ENCODE measurements around the gene SMG6. TPM values are rescaled to one million over a fixed set of nuclear protein-coding genes. Genes with fewer than 3 reads are reported as not detected.
A peak's percentile ranks its signal among the peaks of the same experiment; 100 is the strongest.

The SMG6 gene
- total RNA-seq, 3 donors from 2014 or later: 24.9 to 29.3 (median 29.0) TPM

DNA sequence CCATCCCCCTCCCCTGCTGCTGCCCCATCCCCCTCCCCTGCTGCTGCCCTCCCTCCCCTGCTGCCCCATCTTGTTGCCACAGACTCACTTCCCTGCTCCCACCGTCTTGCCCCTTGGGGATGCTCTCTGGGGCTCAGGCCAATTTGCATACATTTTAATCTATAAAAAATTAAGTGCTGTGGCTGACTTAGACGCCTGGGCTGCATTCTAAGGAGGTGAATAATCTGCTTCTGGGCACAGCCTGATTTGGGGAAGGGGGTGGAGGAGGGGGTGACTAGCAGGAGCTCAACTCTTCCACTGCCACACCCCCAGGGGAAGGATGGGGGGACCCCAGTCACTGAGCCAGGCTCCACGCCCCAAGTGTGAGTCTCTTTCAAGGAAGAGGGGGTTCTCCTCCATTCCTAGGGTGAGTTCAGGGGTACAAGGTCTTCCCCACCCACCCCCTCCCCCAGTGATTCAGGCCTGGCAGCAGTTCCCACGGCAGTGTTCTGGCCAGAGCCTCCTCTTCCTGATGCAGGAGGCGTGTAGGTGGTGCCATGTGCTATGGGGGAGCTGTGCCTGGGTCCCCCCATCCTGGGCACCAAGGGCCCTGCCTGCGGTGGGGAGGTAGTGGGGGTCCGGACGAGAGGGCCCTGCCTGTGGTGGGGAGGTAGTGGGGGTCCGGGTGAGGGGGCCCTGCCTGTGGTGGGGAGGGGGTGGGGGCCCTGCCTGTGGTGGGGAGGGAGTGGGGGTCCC, 268.6 kb downstream of the SMG6 start:
- TF ChIP-seq POLR2AphosphoS5 (IDR thresholded peaks at IDR 0.05) (no peak), CTCF (IDR thresholded peaks at IDR 0.05) (no peak), POLR2A (IDR thresholded peaks at IDR 0.05) (no peak)
- H3K27me3 ChIP-seq: no peaks in the 10 kb centered on the region
- intact Hi-C loops (cut with DNase I; ENCODE audit: low total_unique reads): no loop called here
- H3K4me1 ChIP-seq: peaks cover 0 to 7% of the 10 kb centered on the region in 2 donors
- H3K4me3 ChIP-seq: no peak overlapping the region
- H3K36me3 ChIP-seq: peaks cover 4% of the 10 kb centered on the region
- H3K9me3 ChIP-seq: no peaks in the 10 kb centered on the region
- no peak overlapping the region for H3K27ac ChIP-seq
- DNase-seq (ENCODE audit: low spot score in 2 of 2): no peak

DNA sequence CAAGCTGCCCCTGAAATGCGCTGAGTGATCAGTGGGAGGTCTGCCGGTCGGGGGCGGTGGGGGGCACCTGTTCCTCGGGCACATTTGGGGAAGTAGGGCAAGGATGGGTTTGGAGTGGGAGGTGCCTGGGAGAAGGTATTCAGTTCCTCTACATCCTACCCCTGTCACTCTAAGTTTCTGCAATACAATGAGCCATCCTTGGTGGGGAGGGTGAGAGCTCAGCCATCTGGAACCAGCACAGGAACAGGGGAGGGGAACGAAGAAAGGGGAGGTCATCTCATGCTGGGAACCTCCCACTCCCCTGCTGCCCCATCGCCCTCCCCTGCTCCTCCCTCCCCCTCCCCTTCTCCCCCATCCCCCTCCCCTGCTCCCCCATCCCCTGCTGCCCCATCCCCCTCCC, 269.4 kb downstream of the SMG6 start:
- no peak for TF ChIP-seq POLR2A (IDR thresholded peaks at IDR 0.05)
- no peak for TF ChIP-seq POLR2AphosphoS5 (IDR thresholded peaks at IDR 0.05)
- no peak for TF ChIP-seq CTCF (IDR thresholded peaks at IDR 0.05)
- Histone ChIP-seq H3K36me3 (peaks cover 4% of the 10 kb centered on the region), H3K4me3 (no peak overlapping the region), H3K27me3 (no peaks in the 10 kb centered on the region), H3K4me1 (peaks cover 0 to 7% of the 10 kb centered on the region in 2 donors), H3K9me3 (no peaks in the 10 kb centered on the region), H3K27ac (no peak overlapping the region)
- no peak for DNase-seq (ENCODE audit: low spot score in 2 of 2)
- intact Hi-C loops (cut with DNase I; ENCODE audit: low total_unique reads): no loop called here

DNA sequence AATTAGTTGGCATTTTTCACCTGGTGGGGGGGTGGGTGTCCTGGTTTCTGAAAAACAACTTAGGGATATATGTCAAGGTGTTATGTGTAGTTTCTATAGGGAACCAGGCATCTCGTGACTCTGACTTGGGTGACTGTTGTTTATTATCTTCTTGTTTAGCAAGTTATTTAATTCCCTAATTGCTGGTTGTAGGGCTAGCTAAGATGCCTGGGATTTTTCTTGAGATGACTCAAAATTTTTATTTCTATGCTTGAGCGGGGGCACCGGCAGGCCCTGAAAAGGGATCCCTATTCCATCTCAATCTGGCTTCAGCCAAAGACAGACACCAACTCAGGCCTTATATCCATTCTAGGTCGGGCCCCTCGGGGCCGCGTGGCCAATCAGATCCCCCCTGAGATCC, 270.4 kb downstream of the SMG6 start:
- no peak for DNase-seq (ENCODE audit: low spot score in 2 of 2)
- H3K4me1 ChIP-seq: peaks cover 0 to 7% of the 10 kb centered on the region in 2 donors
- TF ChIP-seq CTCF (IDR thresholded peaks at IDR 0.05) (no peak), POLR2AphosphoS5 (IDR thresholded peaks at IDR 0.05) (no peak), POLR2A (IDR thresholded peaks at IDR 0.05) (no peak)
- peaks cover 4% of the 10 kb centered on the region for H3K36me3 ChIP-seq
- peaks cover 0 to 3% of the 10 kb centered on the region in 2 donors for H3K27me3 ChIP-seq
- H3K4me3 ChIP-seq: no peak overlapping the region
- no peaks in the 10 kb centered on the region for H3K9me3 ChIP-seq
- no peak overlapping the region for H3K27ac ChIP-seq
- intact Hi-C loops (cut with DNase I; ENCODE audit: low total_unique reads): no loop called here

GRCh38 chr17:2030779-2031163, 272.8 kb downstream of the SMG6 start:
- no peak for DNase-seq (ENCODE audit: low spot score in 2 of 2)
- intact Hi-C loops (cut with DNase I; ENCODE audit: low total_unique reads): no loop called here
- no peaks in the 10 kb centered on the region for H3K36me3 ChIP-seq
- TF ChIP-seq POLR2AphosphoS5 (IDR thresholded peaks at IDR 0.05) (no peak), CTCF (IDR thresholded peaks at IDR 0.05) (peak in 1 of 3 donors; percentile 31), POLR2A (IDR thresholded peaks at IDR 0.05) (no peak)
- H3K4me3 ChIP-seq: peak overlapping the region; percentile 88 to 96 (median 94)
- H3K4me1 ChIP-seq: peaks cover 0 to 7% of the 10 kb centered on the region in 2 donors
- H3K9me3 ChIP-seq: no peaks in the 10 kb centered on the region
- H3K27ac ChIP-seq: no peak overlapping the region
- H3K27me3 ChIP-seq: peaks cover 0 to 3% of the 10 kb centered on the region in 2 donors
